ENCODE data around the gene IQSEC1. TPM values are rescaled to one million over a fixed set of nuclear protein-coding genes. Genes with fewer than 3 reads are reported as not detected.

IQSEC1 gene
- total RNA-seq, 6 experiments from 2014 or later, result 21.1 to 25.1 (median 21.9) TPM

DNA sequence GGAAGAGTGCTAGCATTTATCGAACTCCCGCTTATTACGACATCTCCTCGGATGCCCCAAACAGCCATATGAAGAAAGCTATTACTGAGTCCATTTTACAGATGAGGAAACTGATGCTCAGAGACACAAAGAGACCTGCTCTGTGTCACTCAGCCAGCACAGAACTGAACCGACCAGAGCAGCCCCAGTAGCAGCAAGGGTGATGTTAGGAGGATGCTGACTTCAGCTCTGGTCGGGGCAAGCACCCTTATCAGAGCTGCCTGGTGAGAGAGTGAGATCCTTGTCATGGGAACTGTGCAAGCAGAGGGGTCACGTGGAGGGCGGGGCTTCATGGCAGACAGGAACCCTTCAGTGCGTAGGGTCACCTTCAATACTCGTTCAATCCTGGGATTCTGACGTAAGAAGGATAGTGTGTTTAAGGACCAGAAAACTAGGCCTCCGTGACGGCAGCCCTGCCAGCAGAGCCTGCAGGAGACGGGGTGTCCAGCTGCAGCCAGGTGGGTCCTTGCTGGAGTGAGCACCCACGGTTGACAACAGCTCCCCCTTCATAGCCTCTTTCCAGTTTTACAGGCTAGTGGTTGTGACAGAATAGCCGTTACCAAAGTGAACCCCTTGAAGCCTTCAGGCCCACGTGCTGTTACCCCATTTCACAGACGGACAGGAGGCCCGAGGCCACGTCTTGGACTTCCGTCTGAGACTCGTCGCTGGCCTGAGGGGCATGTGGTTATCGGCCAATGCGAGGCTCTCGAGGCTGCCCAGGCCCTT, 12.0 kb upstream of the IQSEC1 start:
- no peaks in the 10 kb centered on the region for H3K4me1 Mint-ChIP-seq (ENCODE audit: low read depth)
- no peaks in the 10 kb centered on the region for H3K36me3 Mint-ChIP-seq (ENCODE audit: low read depth)

DNA sequence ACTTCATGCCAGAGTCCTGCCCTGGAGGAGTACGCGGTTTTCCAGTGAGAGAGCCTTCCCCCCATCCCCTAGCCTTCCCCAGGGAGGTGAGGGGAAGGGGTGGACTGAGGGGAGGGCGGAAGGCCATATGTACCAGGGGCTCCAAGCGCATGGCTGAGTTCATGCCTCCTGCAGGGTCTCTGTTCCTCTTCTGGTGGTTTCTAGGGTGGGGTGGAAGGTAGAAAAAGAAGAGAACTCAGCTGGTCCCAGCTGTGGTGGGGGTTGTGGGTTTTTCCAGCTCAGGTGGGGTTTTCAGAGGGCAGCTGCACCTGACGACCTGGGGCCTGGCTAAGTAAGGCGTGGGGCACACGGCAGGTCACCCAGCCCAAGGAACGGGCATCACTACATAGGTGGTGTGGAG, 10.7 kb upstream of the IQSEC1 start:
- Mint-ChIP-seq H3K9me3 (no peaks in the 10 kb centered on the region), H3K4me3 (no peak overlapping the region), H3K36me3 (ENCODE audit: low read depth) (no peaks in the 10 kb centered on the region), H3K27ac (no peak overlapping the region), H3K27me3 (ENCODE audit: insufficient read depth) (peaks cover 38% of the 10 kb centered on the region), H3K4me1 (ENCODE audit: low read depth) (no peaks in the 10 kb centered on the region)
- TF ChIP-seq, protein P1, sequence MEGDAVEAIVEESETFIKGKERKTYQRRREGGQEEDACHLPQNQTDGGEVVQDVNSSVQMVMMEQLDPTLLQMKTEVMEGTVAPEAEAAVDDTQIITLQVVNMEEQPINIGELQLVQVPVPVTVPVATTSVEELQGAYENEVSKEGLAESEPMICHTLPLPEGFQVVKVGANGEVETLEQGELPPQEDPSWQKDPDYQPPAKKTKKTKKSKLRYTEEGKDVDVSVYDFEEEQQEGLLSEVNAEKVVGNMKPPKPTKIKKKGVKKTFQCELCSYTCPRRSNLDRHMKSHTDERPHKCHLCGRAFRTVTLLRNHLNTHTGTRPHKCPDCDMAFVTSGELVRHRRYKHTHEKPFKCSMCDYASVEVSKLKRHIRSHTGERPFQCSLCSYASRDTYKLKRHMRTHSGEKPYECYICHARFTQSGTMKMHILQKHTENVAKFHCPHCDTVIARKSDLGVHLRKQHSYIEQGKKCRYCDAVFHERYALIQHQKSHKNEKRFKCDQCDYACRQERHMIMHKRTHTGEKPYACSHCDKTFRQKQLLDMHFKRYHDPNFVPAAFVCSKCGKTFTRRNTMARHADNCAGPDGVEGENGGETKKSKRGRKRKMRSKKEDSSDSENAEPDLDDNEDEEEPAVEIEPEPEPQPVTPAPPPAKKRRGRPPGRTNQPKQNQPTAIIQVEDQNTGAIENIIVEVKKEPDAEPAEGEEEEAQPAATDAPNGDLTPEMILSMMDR (IDR thresholded peaks at IDR 0.05), result no peak
- DNase-seq, result no peak

More for the DNA sequence above, 12.0 kb upstream of the IQSEC1 start:
- TF ChIP-seq, protein P1 (IDR thresholded peaks at IDR 0.05), result no peak
- Mint-ChIP-seq H3K27me3 (ENCODE audit: insufficient read depth) (peaks cover 31% of the 10 kb centered on the region), H3K9me3 (no peaks in the 10 kb centered on the region), H3K4me3 (no peak overlapping the region), H3K27ac (no peak overlapping the region)
- DNase-seq, result no peak

- no peak for DNase-seq
- TF ChIP-seq, protein P1 (IDR thresholded peaks at IDR 0.05), result no peak
- H3K27ac Mint-ChIP-seq, result no peak overlapping the region
- H3K9me3 Mint-ChIP-seq, result no peaks in the 10 kb centered on the region
- no peaks in the 10 kb centered on the region for H3K4me1 Mint-ChIP-seq (ENCODE audit: low read depth)
- H3K36me3 Mint-ChIP-seq (ENCODE audit: low read depth), result no peaks in the 10 kb centered on the region
- H3K27me3 Mint-ChIP-seq (ENCODE audit: insufficient read depth), result peaks cover 42% of the 10 kb centered on the region
- no peak overlapping the region for H3K4me3 Mint-ChIP-seq
These were observed 10.0 kb upstream of the IQSEC1 start for GRCh38 chr3:13083254-13083653.

DNA sequence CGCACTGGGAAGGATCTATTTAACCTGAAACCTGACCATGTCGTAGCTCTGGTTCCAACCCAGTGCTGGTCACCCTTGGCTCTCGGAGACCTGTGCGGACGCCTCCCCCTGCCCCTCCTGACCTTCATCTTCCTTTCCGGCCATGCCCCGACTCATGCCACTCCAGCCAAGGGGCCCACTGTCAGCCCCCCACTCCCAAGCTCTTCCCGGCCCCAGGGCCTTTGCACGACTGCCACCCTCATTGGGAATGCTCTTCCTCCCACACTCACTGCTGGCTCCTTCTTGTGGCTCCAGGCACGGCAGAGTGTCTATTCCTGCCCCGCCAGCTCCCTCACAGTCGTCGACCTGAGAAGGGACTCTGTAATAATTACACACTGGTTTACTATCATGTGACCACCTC, 9.4 kb upstream of the IQSEC1 start:
- H3K27ac Mint-ChIP-seq, result no peak overlapping the region
- no peak for DNase-seq
- H3K4me1 Mint-ChIP-seq (ENCODE audit: low read depth), result no peaks in the 10 kb centered on the region
- H3K4me3 Mint-ChIP-seq, result no peak overlapping the region
- no peaks in the 10 kb centered on the region for H3K36me3 Mint-ChIP-seq (ENCODE audit: low read depth)
- H3K9me3 Mint-ChIP-seq, result no peaks in the 10 kb centered on the region
- H3K27me3 Mint-ChIP-seq (ENCODE audit: insufficient read depth), result peaks cover 42% of the 10 kb centered on the region
- TF ChIP-seq, protein P1 (IDR thresholded peaks at IDR 0.05), result no peak

DNA sequence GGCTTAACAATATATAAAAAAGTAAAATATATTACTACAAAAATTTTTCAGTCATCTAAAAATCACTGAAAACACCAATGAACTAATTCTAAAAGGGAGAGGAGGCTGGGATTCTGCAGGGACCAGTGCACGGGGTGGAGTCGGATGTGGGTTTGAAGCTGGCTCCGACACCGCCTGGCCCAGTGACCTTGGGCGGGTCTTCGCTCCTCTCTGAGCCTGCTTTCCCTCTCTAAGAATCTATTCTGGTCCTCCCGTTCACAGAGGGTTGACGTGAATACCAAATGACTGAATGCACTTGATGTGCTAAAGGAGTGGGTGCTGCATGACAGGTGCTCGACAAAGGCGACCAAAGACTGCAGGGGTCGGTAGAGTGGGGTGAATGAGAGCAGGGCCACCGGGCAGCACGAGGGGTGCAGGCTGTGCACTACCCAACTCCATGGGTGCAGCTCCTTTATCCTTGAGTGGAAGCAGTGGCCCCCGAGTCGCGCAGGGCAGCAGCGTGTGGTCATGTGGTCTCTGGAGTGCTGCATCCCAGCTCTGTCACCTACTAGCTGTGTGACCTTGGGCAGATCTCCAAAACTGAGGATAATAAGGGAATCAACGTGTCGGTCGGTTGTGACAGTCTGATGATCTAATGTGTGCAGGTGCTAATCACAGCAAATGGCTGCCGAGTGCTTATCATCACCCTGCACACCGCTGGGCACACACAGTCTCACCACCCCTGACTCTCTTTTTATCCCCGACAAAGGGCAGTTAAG, 8.6 kb upstream of the IQSEC1 start:
- DNase-seq, result no peak
- no peaks in the 10 kb centered on the region for H3K9me3 Mint-ChIP-seq
- H3K27me3 Mint-ChIP-seq (ENCODE audit: insufficient read depth), result peaks cover 46% of the 10 kb centered on the region
- no peak overlapping the region for H3K27ac Mint-ChIP-seq
- TF ChIP-seq, protein P1 (IDR thresholded peaks at IDR 0.05), result no peak
- H3K4me1 Mint-ChIP-seq (ENCODE audit: low read depth), result no peaks in the 10 kb centered on the region
- H3K4me3 Mint-ChIP-seq, result no peak overlapping the region
- H3K36me3 Mint-ChIP-seq (ENCODE audit: low read depth), result no peaks in the 10 kb centered on the region

Data from HFFc6 (cell line).